Effector CD4-positive, alpha-beta T cell (primary cell): ENCODE data around the gene CENPVL2. TPM values are rescaled to one million over a fixed set of nuclear protein-coding genes. Genes with fewer than 3 reads are reported as not detected.
"Not testable (repeated sequence)": the region's sequence is repeated elsewhere in the genome, so short reads cannot be mapped to it uniquely, and the experiment has no call there.

ENCODE experiments used
- DNase-seq: peaks from one replicate; pipeline ENCODE4 v3.0.0-alpha.2; 2020
- total RNA-seq: gene quantifications from one replicate; lab custom pipeline; 2026; lab: John Stamatoyannopoulos, UW

The CENPVL2 gene
- not detected for total RNA-seq

GRCh38 chrX:51682720-51683062 lies at the start of gene CENPVL2:
Gene CENPVL2, minus strand, starts transcription at chrX:51682831. Its CDS starts 0 bp downstream, at chrX:51682831.
- DNase-seq, result not testable (repeated sequence)

- no peak for DNase-seq
These were observed 45.6 kb upstream of the CENPVL2 start for GRCh38 chrX:51728202-51728601.

- DNase-seq, result not testable (repeated sequence)
These were observed 30.5 kb upstream of the CENPVL2 start for GRCh38 chrX:51712943-51713647.

GRCh38 chrX:51710277-51711164 lies 27.9 kb upstream of the CENPVL2 start, which contains the start of gene CENPVL1:
Gene CENPVL1, plus strand, starts transcription at chrX:51710512. Its CDS starts 0 bp downstream, at chrX:51710512.
- not testable (repeated sequence) for DNase-seq

- DNase-seq, result no peak
These were observed 14.8 kb upstream of the CENPVL2 start for GRCh38 chrX:51697397-51697796.

- no peak for DNase-seq
These were observed 11.6 kb upstream of the CENPVL2 start for GRCh38 chrX:51694254-51694653.

GRCh38 chrX:51681808-51682719 lies 567 bp downstream of the CENPVL2 start:
- DNase-seq, result not testable (repeated sequence)

- not testable (repeated sequence) for DNase-seq
These were observed 2.8 kb downstream of the CENPVL2 start for GRCh38 chrX:51679689-51680433.

- DNase-seq, result no peak
These were observed 16.6 kb downstream of the CENPVL2 start for GRCh38 chrX:51665981-51666380.

- DNase-seq, result no peak
These were observed 39.3 kb downstream of the CENPVL2 start for GRCh38 chrX:51643377-51643776.

- no peak for DNase-seq
These were observed 41.1 kb downstream of the CENPVL2 start for GRCh38 chrX:51641421-51642021.

GRCh38 chrX:51636511-51636910 lies 46.1 kb downstream of the CENPVL2 start:
- not testable (repeated sequence) for DNase-seq
